CD4-positive, alpha-beta T cell treated with Interleukin-12 subunit alpha and Interleukin-12 subunit beta, for 1 hour (primary cell): Measurements from ENCODE around the gene ZNF101.

ENCODE experiments used
- DNase-seq: peaks from one replicate; pipeline ENCODE4 v3.0.0-alpha.2; 2020

The ZNF101 gene

DNA sequence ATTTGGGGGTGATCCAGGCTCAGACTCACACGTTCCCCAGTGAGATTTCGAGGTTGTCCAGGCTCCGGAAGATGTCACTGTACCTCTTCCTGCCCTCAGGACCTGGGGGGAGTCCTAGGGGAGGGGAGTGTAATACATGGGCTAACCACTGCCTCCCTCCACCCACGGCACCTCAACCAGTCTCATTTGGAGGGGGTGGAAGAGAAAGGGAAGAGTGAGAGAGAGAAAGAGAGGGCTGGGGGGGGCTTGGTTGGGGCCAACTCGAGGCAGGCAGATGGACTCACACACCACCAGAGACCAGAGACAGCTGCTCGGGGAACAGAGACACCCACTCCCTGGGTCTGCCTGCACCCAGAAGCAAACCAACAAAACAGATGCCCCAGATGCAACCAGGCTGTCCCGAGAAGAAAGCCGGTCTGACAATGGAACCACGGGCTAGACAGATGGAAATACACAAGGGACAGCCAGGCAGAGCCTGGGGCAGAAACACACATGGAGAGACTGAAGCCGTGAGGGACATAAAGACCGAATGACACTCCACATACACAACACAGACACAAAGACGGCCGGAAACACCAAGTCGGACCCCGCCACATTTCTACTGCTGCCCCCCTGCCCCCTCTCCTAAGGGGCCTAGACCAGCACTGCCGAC, 26.0 kb upstream of the ZNF101 start:
- peak; percentile 66 for DNase-seq

DNA sequence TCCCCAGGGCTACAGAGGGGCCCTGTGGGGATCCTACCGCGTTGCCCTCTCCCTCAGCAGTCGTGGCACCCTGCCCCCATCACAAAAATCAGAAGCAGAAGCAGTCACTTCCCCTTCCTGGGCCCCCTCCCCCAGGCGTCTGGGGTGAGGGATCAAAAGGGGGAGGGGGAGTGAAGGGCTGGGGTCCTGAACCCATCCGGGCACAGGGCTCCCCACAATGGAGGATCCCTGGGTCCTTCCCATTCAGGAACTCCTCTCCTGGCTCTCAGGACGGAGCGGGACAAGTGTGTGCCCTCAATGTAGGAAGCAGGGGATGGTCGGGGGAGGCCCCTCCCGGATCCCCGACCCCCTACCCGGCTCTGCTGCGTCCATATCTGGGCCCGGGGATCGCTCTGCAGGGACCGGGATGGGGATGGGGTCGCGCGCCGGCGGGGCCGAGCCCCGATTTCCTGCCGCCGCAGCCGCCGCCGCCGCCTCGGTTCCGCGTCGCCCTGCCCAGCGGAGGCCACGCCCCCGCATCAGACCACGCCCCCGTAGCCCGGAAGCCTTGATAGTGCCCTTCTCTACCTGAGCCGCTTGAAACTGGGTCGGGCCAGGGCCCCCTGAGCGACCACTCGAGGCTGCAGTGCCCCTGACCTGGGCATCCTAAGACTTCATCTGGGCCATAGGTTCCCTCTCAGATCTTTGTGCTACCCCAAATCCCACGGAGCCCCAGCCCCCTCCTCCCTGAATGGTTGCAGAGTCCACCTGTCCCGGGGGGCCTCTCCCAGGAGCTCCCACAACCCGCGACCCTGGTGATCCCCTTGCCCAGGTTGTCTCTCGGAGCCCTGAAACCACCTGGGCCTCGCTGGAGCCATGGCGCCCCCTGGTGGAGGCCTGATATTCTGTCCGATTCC, 25.2 kb upstream of the ZNF101 start, which contains the start of gene GMIP:
TSS of gene GMIP (minus strand) at position 500 of the 896 bp plus-strand sequence. CDS start at position 372, 128 bp downstream.
- DNase-seq: peak; percentile 91

DNA sequence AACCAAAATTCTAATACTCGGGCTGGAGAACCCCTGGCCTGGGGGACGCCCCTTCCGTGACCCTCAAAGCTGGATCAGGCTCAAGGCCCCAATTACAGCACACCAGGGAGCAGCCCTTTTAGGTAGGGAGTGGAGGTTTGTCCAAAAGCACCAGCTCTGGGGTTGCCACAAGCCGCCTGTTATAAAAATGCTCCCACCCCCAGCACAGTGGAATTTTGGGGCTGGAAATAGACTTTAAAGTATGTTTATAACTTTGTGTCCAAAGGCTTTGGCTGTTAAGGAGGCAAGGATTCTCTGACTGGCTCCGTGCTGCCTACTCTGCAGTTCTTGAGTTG, 24.6 kb upstream of the ZNF101 start:
- DNase-seq: no peak

DNA sequence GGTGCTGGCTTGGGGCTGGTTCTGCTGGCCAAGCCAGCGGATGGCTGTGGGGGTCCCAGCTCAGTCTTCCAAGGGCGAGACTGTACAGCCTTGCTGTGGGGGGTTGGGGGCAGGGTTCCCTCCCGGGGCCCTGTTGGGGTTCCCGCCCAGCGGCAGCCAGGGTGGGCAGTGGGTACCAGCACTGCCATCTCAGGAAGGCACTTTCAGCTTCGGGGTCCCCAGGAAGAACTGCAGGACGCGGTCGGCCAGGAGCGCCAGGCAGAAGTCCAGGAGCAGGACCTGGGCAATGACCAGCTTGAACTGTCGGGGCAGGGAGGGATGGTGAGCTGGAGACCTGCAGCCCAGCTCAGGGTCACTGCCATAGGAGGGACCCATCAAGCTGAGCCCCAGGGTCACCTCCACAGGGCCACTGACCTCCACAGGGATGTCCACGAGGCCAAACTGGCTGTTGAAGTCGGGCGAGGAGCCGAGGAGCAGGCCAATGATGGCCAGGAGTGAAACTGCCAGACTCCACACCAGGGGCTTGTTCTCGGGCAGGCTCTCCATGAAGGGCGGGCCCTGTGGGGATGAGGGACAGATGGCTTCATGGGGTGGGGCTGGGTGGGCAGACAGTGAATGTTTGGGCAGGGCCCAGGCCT, 23.3 kb upstream of the ZNF101 start:
- DNase-seq: no peak

DNA sequence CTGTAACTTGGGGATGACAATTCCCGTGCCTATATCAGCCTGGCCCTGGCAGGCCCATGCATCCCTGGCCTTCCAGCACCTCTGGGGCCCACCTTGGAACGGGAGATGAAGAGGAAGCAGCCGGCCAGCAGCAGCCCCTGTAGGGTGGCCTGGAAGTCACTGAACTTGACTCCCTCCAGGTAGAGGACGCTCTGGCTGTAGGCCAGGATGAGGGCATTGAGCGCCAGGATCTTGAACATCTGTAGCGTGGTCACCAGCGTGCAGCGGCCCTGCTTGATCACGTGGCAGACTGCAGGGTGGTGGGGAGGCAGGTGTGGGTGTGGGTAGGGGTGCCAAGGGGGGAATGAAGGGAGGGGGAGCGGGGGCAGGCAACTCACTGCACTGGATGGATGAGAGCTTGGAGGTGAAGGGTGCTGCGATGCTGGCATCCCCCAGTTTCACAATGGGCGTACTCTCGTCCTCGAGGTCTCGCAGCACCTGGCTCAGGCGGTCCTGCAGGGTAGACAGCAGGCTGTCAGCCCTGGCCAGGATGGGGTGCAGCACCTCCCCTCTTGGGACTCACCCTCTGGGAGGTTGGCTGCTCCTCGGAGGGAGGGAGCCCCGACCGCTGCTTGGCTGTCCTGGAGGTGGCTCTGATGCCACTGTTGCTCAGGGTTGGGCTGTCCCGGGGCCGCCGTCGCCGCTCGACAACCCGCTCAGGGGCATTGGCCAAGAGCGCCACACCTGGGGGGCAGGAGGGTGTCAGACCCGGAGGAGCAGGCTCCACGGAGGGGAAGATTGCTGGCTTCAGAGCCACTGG, 21.4 kb upstream of the ZNF101 start:
- DNase-seq: no peak

DNA sequence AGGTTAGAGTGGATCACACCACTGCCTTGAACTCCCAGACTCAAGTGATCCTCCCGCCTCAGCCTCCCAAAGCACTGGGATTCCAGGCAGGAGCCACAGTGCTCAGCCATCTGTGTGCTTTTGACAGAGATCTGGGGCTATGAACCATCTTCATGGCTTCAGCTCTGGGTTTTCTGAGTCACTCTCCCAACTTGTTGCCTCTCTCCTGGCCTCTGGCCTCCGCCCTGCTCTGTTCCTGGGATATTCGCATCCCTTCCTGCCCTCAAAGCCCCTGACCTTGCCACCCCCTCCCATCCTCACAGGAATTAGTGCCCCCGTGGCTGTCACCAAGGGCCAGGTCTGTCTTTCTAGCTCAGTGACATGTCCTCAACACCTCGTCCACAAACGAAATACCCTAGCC, 19.5 kb upstream of the ZNF101 start:
- no peak for DNase-seq

DNA sequence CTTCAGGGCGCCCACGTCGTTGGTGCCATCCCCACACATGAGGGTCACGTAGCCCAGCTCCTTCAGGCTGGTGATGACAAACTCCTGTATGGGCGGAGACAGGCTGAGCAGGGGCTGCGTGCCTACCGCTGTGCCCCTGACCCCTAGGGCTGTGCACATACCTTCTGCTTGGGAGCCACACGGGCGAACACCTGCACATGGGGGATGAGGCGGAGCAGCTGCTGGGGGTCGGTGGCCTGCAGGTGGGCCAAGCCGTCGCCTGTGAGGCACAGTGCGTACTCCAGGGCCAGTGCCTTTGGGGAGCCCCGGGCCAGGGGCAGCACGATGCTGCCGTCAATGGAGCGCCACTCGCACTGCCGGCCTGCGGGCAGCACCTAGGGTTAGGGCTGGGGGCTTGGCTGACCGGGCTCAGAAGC, 19.1 kb upstream of the ZNF101 start:
- no peak for DNase-seq

DNA sequence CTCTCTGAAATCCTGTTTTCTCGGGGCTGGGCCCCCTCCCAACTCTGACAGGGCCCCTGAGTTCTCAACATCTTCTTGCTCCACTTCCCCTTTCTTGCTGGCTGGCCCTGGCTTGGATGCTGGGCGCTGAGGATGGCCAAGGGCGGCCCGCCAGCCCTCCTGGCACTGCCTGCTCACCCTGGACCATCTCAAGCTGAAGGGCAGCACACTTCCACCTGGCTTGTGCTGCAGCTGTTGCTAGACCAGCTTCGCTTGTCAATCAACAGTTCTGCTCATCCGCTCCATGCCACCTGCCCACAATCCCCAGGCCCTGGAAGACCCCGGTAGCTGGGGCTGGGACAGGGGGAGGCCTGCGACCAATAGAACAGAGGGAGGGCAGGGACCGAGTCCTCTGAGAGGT, 18.3 kb upstream of the ZNF101 start:
- DNase-seq: no peak

DNA sequence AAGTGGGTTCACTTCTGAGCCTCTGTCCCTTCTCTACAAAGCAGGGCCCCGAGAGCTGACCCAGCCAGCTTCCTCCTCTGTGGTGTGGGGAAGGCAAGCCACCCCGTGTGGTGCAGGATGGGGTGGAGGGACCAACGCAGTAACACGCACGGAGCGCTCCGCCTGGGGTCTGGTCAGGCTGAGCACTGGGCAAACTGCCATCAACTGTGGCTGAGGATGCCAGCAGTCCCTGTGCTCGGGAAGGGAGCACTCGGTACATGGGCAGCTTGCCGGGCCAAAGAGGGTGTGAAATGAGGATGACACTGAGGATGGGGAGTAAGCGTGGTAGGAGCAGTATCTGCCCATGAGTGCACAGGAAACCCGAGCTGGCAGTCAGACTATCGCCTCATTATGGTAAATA, 17.6 kb upstream of the ZNF101 start:
- no peak for DNase-seq

DNA sequence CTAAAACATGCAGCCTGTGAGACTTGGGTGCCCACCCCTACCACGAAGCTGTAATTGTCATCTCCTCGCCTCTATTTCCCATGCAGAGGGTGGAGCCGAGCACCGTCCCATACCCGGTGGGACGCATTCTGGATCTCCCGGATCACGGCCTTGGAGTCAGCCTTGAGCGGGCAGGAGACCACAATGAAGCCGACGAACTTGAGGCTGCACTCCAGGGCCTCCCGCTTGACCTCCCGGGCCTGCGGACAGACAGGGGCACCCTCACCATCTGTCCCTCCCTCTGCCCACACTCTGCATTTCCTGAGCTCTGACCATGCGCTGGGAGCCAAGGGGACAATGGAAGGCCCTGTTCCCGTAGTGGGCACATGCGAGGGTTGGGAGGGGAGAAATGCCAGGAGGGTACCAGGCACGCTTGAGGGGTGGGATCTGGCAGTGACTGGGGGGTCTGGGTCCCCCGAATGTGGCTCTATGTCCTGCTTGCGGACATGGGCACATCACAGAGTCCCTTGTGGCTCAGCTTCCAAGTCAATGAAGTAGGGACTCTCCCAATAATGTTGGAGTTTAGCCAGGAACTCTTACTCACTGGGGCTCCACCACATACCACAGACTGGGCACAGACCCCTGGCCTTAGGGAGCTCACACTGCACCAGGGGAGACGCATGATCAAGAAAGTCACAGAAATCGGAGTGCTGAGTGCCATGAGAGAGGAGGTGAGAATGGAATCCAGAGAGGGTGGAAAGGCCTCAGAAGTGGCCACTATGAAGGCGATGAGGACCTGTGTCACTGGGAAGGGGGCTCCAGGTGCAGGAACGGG, 15.9 kb upstream of the ZNF101 start:
- no peak for DNase-seq

DNA sequence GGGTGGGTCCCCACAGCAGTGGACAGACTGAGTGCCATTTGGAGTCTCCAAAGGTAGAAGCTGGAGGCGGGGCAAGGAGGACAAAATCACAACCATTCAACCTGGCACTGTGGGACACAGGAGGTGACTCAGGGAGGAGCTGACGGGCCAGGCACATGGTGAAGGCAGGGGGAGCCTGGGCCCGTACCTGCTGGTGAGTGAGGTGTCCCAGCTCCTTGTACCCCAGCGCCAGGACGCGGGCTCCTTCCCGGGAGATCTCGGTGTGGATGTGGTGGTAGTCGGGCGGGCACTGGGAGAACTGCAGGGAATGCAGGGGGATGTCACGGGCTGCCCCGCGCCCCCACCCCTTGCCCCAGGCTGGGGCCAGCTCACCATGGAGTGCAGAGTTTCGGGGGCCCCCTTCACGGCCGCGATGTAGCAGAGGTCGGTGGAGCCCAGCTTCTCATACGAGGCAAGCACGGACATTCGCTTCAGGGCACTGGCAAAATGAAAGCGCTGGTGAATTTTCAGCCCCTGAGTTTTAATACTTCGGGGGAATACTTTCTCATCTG, 15.0 kb upstream of the ZNF101 start:
- no peak for DNase-seq

DNA sequence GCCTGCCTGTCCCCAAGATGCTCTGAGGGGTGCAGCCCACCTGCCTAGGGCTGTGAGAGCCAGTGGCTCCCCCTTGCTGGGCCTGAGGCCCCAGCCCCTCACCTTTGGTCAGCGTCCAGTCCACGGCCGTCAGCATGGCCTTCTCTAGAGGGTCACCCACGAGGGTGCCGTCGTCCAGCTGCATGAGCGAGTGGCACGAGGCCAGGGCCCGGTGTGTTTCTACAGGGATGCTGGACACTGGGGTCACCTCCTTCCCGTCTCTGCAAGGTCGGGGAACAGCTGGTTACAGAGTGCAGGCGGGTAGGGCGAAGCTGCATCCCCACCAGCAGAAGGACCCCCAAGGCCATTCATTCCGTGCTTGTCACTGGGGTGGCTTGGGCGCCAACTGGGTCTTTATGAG, 14.2 kb upstream of the ZNF101 start:
- no peak for DNase-seq

DNA sequence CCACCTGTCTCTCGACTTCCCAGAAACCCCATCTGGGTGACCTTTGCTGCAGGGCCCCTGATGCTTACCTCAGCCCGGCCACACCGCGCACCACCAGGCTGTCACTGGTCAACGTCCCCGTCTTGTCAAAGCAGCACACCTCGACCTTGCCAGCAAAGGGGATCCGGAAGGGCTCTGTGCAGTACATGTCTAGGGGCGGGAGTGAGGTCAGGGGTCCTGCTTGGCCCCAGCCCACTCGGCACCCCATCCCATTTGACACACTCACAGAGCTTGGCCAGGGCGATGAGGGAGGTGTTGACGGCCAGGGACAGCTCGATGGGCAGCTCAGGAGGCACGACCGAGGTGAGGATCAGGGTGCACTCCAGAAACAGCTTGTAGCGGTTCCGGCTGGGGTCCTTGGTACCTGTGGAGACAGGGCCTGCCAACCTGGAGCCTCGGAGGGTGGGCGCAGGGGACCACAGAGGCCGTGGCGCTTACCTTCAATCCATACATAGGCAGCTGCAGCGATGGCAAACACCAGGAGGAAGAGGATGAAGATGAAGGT, 13.5 kb upstream of the ZNF101 start:
- no peak for DNase-seq

DNA sequence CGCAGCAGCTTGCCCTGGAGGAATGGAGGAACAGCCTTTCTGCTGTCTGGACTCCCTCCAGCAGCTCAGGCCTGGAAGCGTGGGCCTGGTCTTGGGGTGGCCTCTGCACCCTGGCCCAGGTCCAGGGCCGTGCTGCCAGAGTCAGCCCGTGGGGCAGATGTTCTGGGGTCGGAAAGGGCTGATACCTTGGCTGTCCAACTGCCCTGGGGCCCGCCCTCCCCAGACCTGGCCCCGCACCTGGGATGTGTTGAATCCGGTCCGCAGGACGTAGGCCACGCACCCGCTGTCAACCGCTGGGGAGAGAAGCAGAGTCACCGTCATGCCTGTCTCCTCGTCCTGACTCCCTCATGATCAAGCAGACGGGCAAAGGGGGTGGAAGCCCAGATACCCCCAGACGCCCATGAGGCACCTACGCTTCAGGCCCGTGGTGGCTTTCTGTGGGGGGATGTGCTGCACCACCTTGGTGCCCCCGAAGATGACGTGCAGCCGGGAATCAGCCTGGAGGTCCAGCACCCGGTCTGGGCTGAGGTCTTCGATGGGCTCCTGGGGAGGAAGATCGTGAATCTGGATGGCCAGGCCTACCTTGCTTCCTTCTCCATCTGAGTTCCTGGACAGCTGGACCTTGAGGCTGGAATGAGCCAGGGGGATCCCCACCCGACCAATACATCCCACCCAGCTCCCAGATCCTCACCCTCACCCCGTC, 12.8 kb upstream of the ZNF101 start:
- no peak for DNase-seq

DNA sequence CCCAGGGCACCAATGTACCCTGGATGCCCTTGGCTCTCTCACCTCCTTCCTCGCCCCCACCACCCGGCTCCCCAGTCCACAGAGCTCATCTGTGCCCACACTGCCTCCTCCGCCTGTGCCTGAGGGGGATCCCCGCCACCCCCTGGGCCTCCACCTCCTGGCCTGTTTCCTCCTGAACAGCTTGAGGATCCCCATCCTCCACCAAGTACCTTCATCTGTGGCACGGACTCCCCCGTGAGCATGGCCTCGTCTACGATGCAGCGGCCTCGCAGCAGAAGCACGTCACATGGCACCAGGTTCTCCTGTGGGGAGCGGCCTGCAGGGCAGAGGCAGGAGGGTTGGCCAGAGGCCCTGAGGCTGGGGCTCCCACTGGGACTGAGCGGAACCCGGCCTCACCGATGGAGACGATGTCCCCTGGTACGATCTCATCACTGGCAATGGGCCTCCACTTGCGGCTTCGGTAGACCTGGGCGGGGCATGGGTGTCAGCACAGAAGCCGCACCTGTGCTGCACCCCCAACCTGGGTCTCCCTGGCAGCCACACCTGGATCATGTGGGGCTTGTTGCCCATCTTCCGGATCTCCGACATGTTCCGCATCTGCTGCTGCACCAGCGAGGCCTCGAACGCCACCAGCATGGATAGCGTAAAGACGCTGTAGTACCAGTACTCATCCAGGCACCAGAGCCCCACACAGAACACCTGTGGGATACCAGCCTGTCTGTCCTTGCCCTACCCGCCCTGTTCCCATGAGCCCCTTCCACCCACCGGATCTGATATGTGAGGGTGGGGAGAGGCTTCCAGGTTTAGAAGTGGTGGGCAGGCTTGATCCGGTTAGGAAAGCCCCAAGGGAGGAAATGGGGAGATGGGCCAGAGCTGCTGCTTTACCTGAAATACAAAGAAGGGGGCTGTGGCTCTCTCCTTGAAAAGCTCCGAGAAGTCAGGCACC, 11.9 kb upstream of the ZNF101 start:
- DNase-seq: no peak

DNA sequence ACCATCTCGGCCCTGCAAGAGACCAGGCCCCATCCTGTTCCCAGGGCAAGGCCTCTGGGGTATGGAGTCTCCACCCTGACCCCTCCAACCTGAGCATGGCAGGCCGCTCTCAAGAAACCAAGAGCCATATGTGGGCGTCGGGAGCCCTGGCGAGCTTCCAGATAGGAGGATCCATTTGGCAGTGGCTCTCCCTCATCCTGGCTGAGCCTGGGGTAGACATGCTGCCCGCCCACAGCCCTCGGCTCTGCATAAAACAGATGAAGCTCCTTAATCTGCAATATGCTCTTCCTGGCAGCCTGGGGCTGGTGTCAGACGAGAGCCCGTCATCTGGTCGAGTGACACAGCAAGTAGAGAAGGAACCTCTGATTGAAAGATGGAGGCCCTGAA, 11.2 kb upstream of the ZNF101 start:
- DNase-seq: no peak

DNA sequence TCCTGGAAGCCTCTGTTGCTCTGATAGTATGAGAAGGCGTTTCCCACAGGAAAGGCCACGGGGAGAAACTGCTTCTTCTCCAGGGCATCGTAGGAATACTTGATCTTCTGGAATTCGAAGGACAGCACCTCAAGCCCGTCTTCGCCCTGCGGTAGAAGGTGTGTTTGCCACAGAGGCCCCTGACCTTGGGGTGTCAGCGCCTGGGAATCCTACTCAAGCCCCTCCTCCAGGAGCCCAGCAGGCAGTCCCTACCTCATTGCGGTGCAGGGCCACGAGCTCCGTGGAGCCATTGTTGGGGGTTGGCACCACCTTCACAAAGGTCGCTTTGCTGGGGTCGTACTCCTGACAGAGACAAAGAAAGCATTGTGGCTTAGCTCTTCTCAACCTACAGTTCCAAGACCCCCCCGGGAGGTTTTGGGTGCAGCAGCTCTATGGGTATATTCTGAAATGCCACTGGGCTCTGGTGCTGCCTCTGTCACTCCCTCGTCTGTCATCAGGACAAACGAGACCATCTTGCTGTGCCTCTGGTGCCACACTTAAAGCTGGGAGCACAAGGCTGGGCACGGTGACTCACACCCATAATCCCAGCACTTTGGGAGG, 8.9 kb upstream of the ZNF101 start:
- DNase-seq: no peak

DNA sequence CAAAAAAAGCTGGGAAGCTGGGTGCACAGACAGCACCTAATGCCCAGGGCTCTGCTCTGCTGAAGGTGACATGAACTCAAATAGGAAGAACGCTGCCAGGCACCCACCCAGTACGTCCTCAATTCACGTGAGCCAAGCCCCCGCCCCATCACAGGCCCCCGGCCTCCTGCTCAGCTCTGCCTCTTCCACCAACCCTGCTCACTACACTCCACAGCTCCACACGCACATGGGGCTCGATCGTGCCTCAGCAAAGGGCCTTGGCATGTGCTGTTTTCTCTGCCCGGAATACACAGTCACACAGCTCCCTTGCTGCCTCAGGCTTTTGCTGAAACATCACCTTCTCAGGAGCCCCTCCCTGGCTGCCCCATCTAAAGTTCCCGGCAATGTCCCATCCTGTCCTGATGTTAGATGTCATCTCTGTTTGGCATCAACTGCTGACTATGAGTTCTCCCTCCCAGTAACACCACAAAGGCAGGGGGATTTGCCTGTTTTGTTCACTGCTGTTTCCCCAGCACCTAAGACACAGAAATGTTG, 7.4 kb upstream of the ZNF101 start:
- no peak for DNase-seq

DNA sequence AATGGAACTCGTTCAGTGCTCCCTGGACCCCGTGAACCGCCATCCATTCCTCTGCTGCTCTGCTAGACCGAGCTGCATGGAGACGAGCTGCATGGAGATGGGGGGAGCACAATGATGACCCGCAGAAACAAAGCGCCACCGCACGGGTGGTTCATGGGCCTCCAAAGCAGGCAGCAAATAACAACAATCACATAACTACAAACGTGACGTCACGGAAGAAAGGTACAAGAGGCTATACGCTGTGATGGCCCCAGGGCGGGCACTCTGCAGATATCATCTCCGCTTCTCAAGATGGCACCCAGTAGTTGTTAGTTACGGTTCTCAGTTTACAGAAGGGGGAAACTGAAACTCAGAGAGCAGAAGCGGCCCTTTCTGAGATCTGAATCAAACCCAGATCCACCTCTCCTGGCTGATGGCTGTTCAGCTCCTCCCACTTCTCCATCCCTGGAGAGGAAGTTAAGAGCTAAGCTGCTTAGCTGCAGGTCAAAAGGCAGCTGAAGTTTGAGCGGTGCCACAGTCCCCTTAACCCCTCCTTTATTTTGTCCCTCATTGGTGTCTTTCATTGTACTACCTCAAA, 6.9 kb upstream of the ZNF101 start:
- peak; percentile 66 for DNase-seq
